ENCODE measurements around the gene ATP6V0C. TPM values are rescaled to one million over a fixed set of nuclear protein-coding genes. Genes with fewer than 3 reads are reported as not detected.

ATP6V0C gene
- total and polyA plus RNA-seq, 2 of the 13 experiments (the other 11 are each of a cell fraction or from before 2014, with no cell fraction given): 10.4 to 20.1 TPM

GRCh38 chr16:2484898-2485508, 28.7 kb upstream of the ATP6V0C start (continued):
- no peak for TF ChIP-seq STAT6 (CRISPR knock-in tag; IDR thresholded peaks at IDR 0.05; ENCODE audit: borderline replicate concordance)
- no peak for TF ChIP-seq POLR2AphosphoS5 (IDR thresholded peaks at IDR 0.05; ENCODE audit: low read depth, low read length)
- TF ChIP-seq ZNF343 (CRISPR knock-in tag; IDR thresholded peaks at IDR 0.05): no peak
- no peak for TF ChIP-seq ATF4 (CRISPR knock-in tag; IDR thresholded peaks at IDR 0.05)
- TF ChIP-seq ZFP36 (IDR thresholded peaks at IDR 0.05; ENCODE audit: borderline replicate concordance, low read depth, low read length, partially characterized antibody): no peak
- no peak for TF ChIP-seq TRIM22 (IDR thresholded peaks at IDR 0.05)
- TF ChIP-seq GZF1 (CRISPR knock-in tag; IDR thresholded peaks at IDR 0.05): no peak
- TF ChIP-seq ZBTB33 (CRISPR knock-in tag; IDR thresholded peaks at IDR 0.05): peak; percentile 71
- TF ChIP-seq ZBED4 (CRISPR knock-in tag; IDR thresholded peaks at IDR 0.05; ENCODE audit: borderline replicate concordance): no peak
- peak; percentile 32 for TF ChIP-seq MED8 (CRISPR knock-in tag; IDR thresholded peaks at IDR 0.05; ENCODE audit: insufficient replicate concordance)
- TF ChIP-seq TOE1 (CRISPR knock-in tag; IDR thresholded peaks at IDR 0.05): no peak; the same call in 1 of the 2 replicates
- no peak for TF ChIP-seq REL (CRISPR knock-in tag; conservative IDR thresholded peaks at IDR 0.05)
- peak; percentile 97 for TF ChIP-seq TBX2 (CRISPR knock-in tag; IDR thresholded peaks at IDR 0.05; ENCODE audit: borderline replicate concordance)
- TF ChIP-seq ZNF746 (CRISPR knock-in tag; IDR thresholded peaks at IDR 0.05): no peak
- peak; percentile 47 for TF ChIP-seq ZNF781 (CRISPR knock-in tag; IDR thresholded peaks at IDR 0.05; ENCODE audit: borderline replicate concordance, not compliant biosample characterization)
- TF ChIP-seq POLR2A (IDR thresholded peaks at IDR 0.05; ENCODE audit: insufficient read depth in 1 of 2, low read depth in 2 of 2, low read length in 2 of 2): 0 out of 4 replicates have a peak, but pooled peaks of 1 of the 2 experiments have one; percentile 14
